Smooth muscle cell (in vitro differentiated cells): ENCODE results near the gene UCK1. TPM values are rescaled to one million over a fixed set of nuclear protein-coding genes. Genes with fewer than 3 reads are reported as not detected.

ENCODE experiments used
- DNase-seq: peaks from one replicate; lab custom pipeline; 2025; ENCODE audit not compliant: unreplicated experiment; lab: John Stamatoyannopoulos, UW
- H2AFZ ChIP-seq: fragments of 200-600 bp; sonication (generic); 2 replicates; pipeline ENCODE4 v1.6.0; 2016; ENCODE audit warnings: antibody characterized with exemption, low read depth, mild to moderate bottlenecking
- H3F3A ChIP-seq: fragments of 200-600 bp; sonication (generic); 2 replicates; pipeline ENCODE4 v1.6.0; 2017; ENCODE audit warnings: antibody characterized with exemption, low read depth
- H3K27ac ChIP-seq: fragments of 200-600 bp; sonication (generic); 2 replicates; pipeline ENCODE4 v1.5.1; 2016; ENCODE audit warnings: low read depth, mild to moderate bottlenecking
- H3K27me3 ChIP-seq: fragments of 200-600 bp; sonication (generic); 2 replicates; pipeline ENCODE4 v1.6.1; 2016; ENCODE audit warnings: low read depth, mild to moderate bottlenecking
- H3K36me3 ChIP-seq: fragments of 200-600 bp; sonication (generic); 2 replicates; pipeline ENCODE4 v1.5.1; 2016; ENCODE audit warnings: low read depth
- H3K4me1 ChIP-seq: fragments of 200-600 bp; sonication (generic); 2 replicates; pipeline ENCODE4 v1.5.1; 2016; ENCODE audit warnings: low read depth
- H3K4me2 ChIP-seq: fragments of 200-600 bp; sonication (generic); 2 replicates; pipeline ENCODE4 v1.6.0; 2016; ENCODE audit warnings: mild to moderate bottlenecking
- H3K4me3 ChIP-seq: fragments of 200-600 bp; sonication (generic); 2 replicates; pipeline ENCODE4 v1.5.1; 2016; ENCODE audit warnings: mild to moderate bottlenecking
- H3K79me2 ChIP-seq: fragments of 200-600 bp; sonication (generic); 2 replicates; pipeline ENCODE4 v1.6.0; 2016; ENCODE audit warnings: low read depth, mild to moderate bottlenecking
- H3K9ac ChIP-seq: fragments of 200-600 bp; sonication (generic); 2 replicates; pipeline ENCODE4 v1.6.0; 2016; ENCODE audit warnings: low read depth
- H3K9me3 ChIP-seq: fragments of 200-600 bp; sonication (generic); replicated peaks from 2 replicates; pipeline ENCODE4 v1.5.1; 2016; ENCODE audit warnings: low read depth
- H4K20me1 ChIP-seq: fragments of 200-600 bp; sonication (generic); 2 replicates; pipeline ENCODE4 v1.6.0; 2016; ENCODE audit warnings: low read depth
- WGBS: methylation state at CpG from one replicate; pipeline ENCODE4 v1.1.7; 2016; ENCODE audit warnings: low lambda C conversion rate; 5-methylcytosine and 5-hydroxymethylcytosine counted together
- polyA plus RNA-seq: library from polyadenylated mRNA; unstranded; fragments of >200 nt; fragmentation: Nextera tagmentation; extraction: Ambion mirVana; gene quantifications from 2 replicates; pipeline ENCODE4 v1.2.1, GENCODE V29; 2016
- total RNA-seq: library from RNA; depleted of rRNA; stranded (reverse); fragments of >200 nt; gene quantifications from 2 replicates; pipeline ENCODE4 v1.2.3, GENCODE V29; 2014
- TF ChIP-seq, protein P1 (sequence below): fragments of 200-600 bp; sonication (generic); IDR thresholded peaks from 2 replicates; pipeline ENCODE4 v1.5.1; 2017; ENCODE audit warnings: borderline replicate concordance, mild to moderate bottlenecking, antibody characterized with exemption; ENCODE audit not compliant: insufficient read depth, poor library complexity, severe bottlenecking

Gene UCK1
- total RNA-seq (9.7 and 13.6 TPM in 2 replicates), polyA plus RNA-seq (18.7 and 20.2 TPM in 2 replicates)

DNA sequence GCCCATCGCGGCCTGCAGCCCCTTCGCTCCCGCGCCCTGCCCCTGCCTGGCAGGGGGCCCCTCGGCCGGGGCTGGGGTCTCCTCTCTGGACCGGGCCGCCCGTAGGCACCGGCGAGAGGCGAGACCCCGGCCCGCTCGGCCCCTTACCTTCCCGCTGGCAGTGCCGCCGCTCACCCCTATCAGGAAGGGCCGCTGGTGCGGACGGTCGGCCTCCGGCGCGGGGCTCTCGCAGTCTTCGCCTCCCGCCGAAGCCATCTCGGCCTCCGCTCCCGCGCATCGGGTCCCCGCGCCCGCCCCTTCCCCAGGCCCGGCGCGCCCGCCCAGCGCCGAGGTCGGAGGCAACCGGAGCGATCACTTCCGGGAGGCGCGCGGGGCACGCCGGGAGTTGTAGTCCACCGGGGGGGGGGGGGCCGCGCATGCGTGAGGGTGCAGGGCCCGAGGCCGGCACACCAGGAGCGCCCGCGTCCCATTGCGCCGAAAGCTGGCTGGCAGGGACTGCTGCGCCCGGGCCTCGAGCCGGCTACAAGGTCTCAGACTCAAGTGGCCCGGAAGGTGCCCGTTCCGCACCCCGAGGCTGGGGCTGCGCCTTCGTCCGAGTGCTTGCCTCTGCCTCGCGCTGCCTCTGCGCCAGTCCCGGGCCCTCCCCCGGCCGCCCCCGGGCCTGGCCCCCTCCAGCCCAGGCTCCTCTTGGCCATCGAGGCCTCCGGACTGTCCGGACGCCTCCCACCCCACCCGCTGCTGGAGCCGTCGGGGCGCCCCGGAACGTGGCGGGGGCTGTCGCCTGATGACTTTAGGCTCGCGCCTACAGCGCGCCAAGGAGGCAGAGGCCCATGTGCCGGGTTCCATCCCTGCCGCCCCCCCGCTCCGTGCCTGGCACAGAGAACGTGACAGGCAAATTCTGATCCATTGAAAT, at the start of gene UCK1:
UCK1 (minus strand) TSS at position 344 of the 913 bp plus-strand sequence; CDS start at position 255, 89 bp downstream.
- Histone ChIP-seq H3K4me1 (peaks cover 6% of the 10 kb centered on the region), H3F3A (no peaks in the 10 kb centered on the region), H4K20me1 (no peaks in the 10 kb centered on the region), H3K9me3 (no peaks in the 10 kb centered on the region), H3K4me3 (peak within 1 kb of the TSS; percentile 98), H2AFZ (peak within 1 kb of the TSS; percentile 79), H3K27ac (no peak within 1 kb of the TSS), H3K4me2 (peak within 1 kb of the TSS; percentile 99), H3K27me3 (no peaks in the 10 kb centered on the region), H3K36me3 (no peaks in the 10 kb centered on the region), H3K79me2 (peaks cover 6% of the 10 kb centered on the region), H3K9ac (peak within 1 kb of the TSS; percentile 82)
- 63% methylated on average over 13 of the region's 103 CpGs for WGBS
- DNase-seq, result peak; percentile 48
- TF ChIP-seq, protein P1, sequence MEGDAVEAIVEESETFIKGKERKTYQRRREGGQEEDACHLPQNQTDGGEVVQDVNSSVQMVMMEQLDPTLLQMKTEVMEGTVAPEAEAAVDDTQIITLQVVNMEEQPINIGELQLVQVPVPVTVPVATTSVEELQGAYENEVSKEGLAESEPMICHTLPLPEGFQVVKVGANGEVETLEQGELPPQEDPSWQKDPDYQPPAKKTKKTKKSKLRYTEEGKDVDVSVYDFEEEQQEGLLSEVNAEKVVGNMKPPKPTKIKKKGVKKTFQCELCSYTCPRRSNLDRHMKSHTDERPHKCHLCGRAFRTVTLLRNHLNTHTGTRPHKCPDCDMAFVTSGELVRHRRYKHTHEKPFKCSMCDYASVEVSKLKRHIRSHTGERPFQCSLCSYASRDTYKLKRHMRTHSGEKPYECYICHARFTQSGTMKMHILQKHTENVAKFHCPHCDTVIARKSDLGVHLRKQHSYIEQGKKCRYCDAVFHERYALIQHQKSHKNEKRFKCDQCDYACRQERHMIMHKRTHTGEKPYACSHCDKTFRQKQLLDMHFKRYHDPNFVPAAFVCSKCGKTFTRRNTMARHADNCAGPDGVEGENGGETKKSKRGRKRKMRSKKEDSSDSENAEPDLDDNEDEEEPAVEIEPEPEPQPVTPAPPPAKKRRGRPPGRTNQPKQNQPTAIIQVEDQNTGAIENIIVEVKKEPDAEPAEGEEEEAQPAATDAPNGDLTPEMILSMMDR, result no peak

GRCh38 chr9:131580358-131580757, 49.3 kb upstream of the UCK1 start:
- H3K36me3 ChIP-seq, result no peaks in the 10 kb centered on the region
- H3K27ac ChIP-seq, result no peak overlapping the region
- WGBS, result 98% methylated on average over 9 of the region's 9 CpGs
- no peaks in the 10 kb centered on the region for H3K4me1 ChIP-seq
- H3K79me2 ChIP-seq, result no peaks in the 10 kb centered on the region
- no peak overlapping the region for H3K4me3 ChIP-seq
- DNase-seq, result no peak
- H3K9ac ChIP-seq, result no peak overlapping the region
- no peak overlapping the region for H3K4me2 ChIP-seq
- TF ChIP-seq, protein P1, result no peak
- no peaks in the 10 kb centered on the region for H3K27me3 ChIP-seq
- no peaks in the 10 kb centered on the region for H4K20me1 ChIP-seq
- no peaks in the 10 kb centered on the region for H3F3A ChIP-seq
- H2AFZ ChIP-seq, result no peak overlapping the region
- H3K9me3 ChIP-seq, result no peaks in the 10 kb centered on the region

DNA sequence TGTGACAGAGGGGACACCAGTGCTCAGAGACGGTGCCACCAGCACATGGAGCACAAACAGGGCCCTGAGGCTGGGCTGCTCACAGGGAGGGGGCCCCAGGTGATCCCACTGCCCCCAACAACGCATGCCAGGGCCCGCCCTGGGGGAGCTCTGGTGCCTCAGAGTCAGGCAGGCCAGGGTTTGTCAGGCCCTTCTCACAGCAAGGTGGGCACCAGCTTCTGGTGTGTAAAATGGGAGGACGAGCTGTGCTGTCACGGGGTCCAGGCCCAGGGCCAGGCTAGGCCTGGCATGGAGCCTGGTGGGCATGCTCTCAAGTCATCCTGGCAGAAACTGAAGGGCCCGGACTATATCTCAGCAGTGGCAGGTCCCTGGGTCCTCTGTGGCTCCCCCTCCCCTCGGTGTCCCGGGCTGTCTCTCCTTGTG, 48.7 kb upstream of the UCK1 start:
- no peaks in the 10 kb centered on the region for H4K20me1 ChIP-seq
- no peak overlapping the region for H3K9ac ChIP-seq
- no peaks in the 10 kb centered on the region for H3K79me2 ChIP-seq
- H3K36me3 ChIP-seq, result no peaks in the 10 kb centered on the region
- 97% methylated on average over 8 of the region's 8 CpGs for WGBS
- TF ChIP-seq, protein P1, result no peak
- H3K4me2 ChIP-seq, result no peak overlapping the region
- no peak overlapping the region for H3K4me3 ChIP-seq
- no peaks in the 10 kb centered on the region for H3K4me1 ChIP-seq
- H3F3A ChIP-seq, result no peaks in the 10 kb centered on the region
- H3K27ac ChIP-seq, result no peak overlapping the region
- no peaks in the 10 kb centered on the region for H3K9me3 ChIP-seq
- no peaks in the 10 kb centered on the region for H3K27me3 ChIP-seq
- H2AFZ ChIP-seq, result no peak overlapping the region
- no peak for DNase-seq
